ENCODE measurements around the gene NLRP8.
"Not testable (repeated sequence)": the region's sequence is repeated elsewhere in the genome, so short reads cannot be mapped to it uniquely, and the experiment has no call there.

The NLRP8 gene

GRCh38 chr19:55929258-55929657 is 18.4 kb upstream of the NLRP8 start:
- H3K27me3 ChIP-seq (ENCODE audit: insufficient read depth, low read length); H3K9ac ChIP-seq (ENCODE audit: low read depth, low read length); H3K4me1 ChIP-seq (ENCODE audit: insufficient read depth, low read length); H3K27ac ChIP-seq (ENCODE audit: low read depth, low read length); H3K4me3 ChIP-seq (ENCODE audit: low read length); H3K36me3 ChIP-seq (ENCODE audit: insufficient read depth, low read length): not testable (repeated sequence)
- 96% methylated on average over 5 of the region's 5 CpGs for WGBS
- peaks cover 81% of the 10 kb centered on the region for H3K9me3 ChIP-seq (ENCODE audit: insufficient read depth, low read depth, low read length)

GRCh38 chr19:55930996-55931515 is 16.6 kb upstream of the NLRP8 start:
- no peaks in the 10 kb centered on the region for H3K36me3 ChIP-seq (ENCODE audit: insufficient read depth, low read length)
- H3K4me3 ChIP-seq (ENCODE audit: low read length), result no peak overlapping the region
- H3K27ac ChIP-seq (ENCODE audit: low read depth, low read length), result no peak overlapping the region
- no peak overlapping the region for H3K9ac ChIP-seq (ENCODE audit: low read depth, low read length)
- H3K4me1 ChIP-seq (ENCODE audit: insufficient read depth, low read length), result no peaks in the 10 kb centered on the region
- H3K27me3 ChIP-seq (ENCODE audit: insufficient read depth, low read length), result no peaks in the 10 kb centered on the region
- peaks cover 80% of the 10 kb centered on the region for H3K9me3 ChIP-seq (ENCODE audit: insufficient read depth, low read depth, low read length)
- WGBS, result 83% methylated on average over 14 of the region's 14 CpGs

- Histone ChIP-seq H3K27me3 (ENCODE audit: insufficient read depth, low read length) (no peaks in the 10 kb centered on the region), H3K4me1 (ENCODE audit: insufficient read depth, low read length) (no peaks in the 10 kb centered on the region), H3K4me3 (ENCODE audit: low read length) (no peak within 1 kb of the TSS), H3K9ac (ENCODE audit: low read depth, low read length) (no peak within 1 kb of the TSS), H3K9me3 (ENCODE audit: insufficient read depth, low read depth, low read length) (peaks cover 77% of the 10 kb centered on the region), H3K27ac (ENCODE audit: low read depth, low read length) (no peak within 1 kb of the TSS), H3K36me3 (ENCODE audit: insufficient read depth, low read length) (no peaks in the 10 kb centered on the region)
- WGBS, result 76% methylated on average over 8 of the region's 8 CpGs
Measured at GRCh38 chr19:55931936-55932386, 15.7 kb upstream of the NLRP8 start, which contains the start of gene NLRP13. Gene NLRP13 (minus strand): TSS chr19:55932336. CDS start chr19:55932311, 25 bp downstream.

GRCh38 chr19:55935206-55935605 is 12.4 kb upstream of the NLRP8 start:
- no peaks in the 10 kb centered on the region for H3K4me1 ChIP-seq (ENCODE audit: insufficient read depth, low read length)
- peaks cover 79% of the 10 kb centered on the region for H3K9me3 ChIP-seq (ENCODE audit: insufficient read depth, low read depth, low read length)
- H3K9ac ChIP-seq (ENCODE audit: low read depth, low read length), result no peak overlapping the region
- no peak overlapping the region for H3K4me3 ChIP-seq (ENCODE audit: low read length)
- H3K27me3 ChIP-seq (ENCODE audit: insufficient read depth, low read length), result no peaks in the 10 kb centered on the region
- no peak overlapping the region for H3K27ac ChIP-seq (ENCODE audit: low read depth, low read length)
- WGBS, result 71% methylated on average over 8 of the region's 9 CpGs
- H3K36me3 ChIP-seq (ENCODE audit: insufficient read depth, low read length), result no peaks in the 10 kb centered on the region

- Histone ChIP-seq H3K9me3 (ENCODE audit: insufficient read depth, low read depth, low read length) (peaks cover 84% of the 10 kb centered on the region), H3K27me3 (ENCODE audit: insufficient read depth, low read length) (no peaks in the 10 kb centered on the region), H3K9ac (ENCODE audit: low read depth, low read length) (no peak overlapping the region), H3K27ac (ENCODE audit: low read depth, low read length) (no peak overlapping the region), H3K4me1 (ENCODE audit: insufficient read depth, low read length) (no peaks in the 10 kb centered on the region), H3K4me3 (ENCODE audit: low read length) (no peak overlapping the region), H3K36me3 (ENCODE audit: insufficient read depth, low read length) (no peaks in the 10 kb centered on the region)
- 73% methylated on average over 7 of the region's 7 CpGs for WGBS
Measured at GRCh38 chr19:55939206-55939605, 8.4 kb upstream of the NLRP8 start.

GRCh38 chr19:55940306-55940705 is 7.3 kb upstream of the NLRP8 start:
- WGBS, result 90% methylated on average over 10 of the region's 11 CpGs
- no peak overlapping the region for H3K27ac ChIP-seq (ENCODE audit: low read depth, low read length)

GRCh38 chr19:55950566-55950965 is 2.9 kb downstream of the NLRP8 start:
- not testable (repeated sequence) for H3K27me3 ChIP-seq (ENCODE audit: insufficient read depth, low read length); H3K36me3 ChIP-seq (ENCODE audit: insufficient read depth, low read length); H3K9ac ChIP-seq (ENCODE audit: low read depth, low read length); H3K27ac ChIP-seq (ENCODE audit: low read depth, low read length); H3K4me3 ChIP-seq (ENCODE audit: low read length); H3K4me1 ChIP-seq (ENCODE audit: insufficient read depth, low read length)
- peaks cover 79% of the 10 kb centered on the region for H3K9me3 ChIP-seq (ENCODE audit: insufficient read depth, low read depth, low read length)
- WGBS, result 90% methylated on average over 19 of the region's 19 CpGs

More at GRCh38 chr19:55940306-55940705, 7.3 kb upstream of the NLRP8 start:
- peaks cover 79% of the 10 kb centered on the region for H3K9me3 ChIP-seq (ENCODE audit: insufficient read depth, low read depth, low read length)
- H3K4me1 ChIP-seq (ENCODE audit: insufficient read depth, low read length), result no peaks in the 10 kb centered on the region
- no peaks in the 10 kb centered on the region for H3K36me3 ChIP-seq (ENCODE audit: insufficient read depth, low read length)
- no peak overlapping the region for H3K4me3 ChIP-seq (ENCODE audit: low read length)
- no peaks in the 10 kb centered on the region for H3K27me3 ChIP-seq (ENCODE audit: insufficient read depth, low read length)
- no peak overlapping the region for H3K9ac ChIP-seq (ENCODE audit: low read depth, low read length)

- Histone ChIP-seq H3K36me3 (ENCODE audit: insufficient read depth, low read length) (no peaks in the 10 kb centered on the region), H3K9me3 (ENCODE audit: insufficient read depth, low read depth, low read length) (peaks cover 81% of the 10 kb centered on the region), H3K9ac (ENCODE audit: low read depth, low read length) (no peak overlapping the region), H3K4me3 (ENCODE audit: low read length) (no peak overlapping the region), H3K27ac (ENCODE audit: low read depth, low read length) (no peak overlapping the region), H3K4me1 (ENCODE audit: insufficient read depth, low read length) (no peaks in the 10 kb centered on the region), H3K27me3 (ENCODE audit: insufficient read depth, low read length) (no peaks in the 10 kb centered on the region)
- WGBS, result 90% methylated on average over 7 of the region's 7 CpGs
Measured at GRCh38 chr19:55956431-55956830, 8.8 kb downstream of the NLRP8 start.

- Histone ChIP-seq H3K4me1 (ENCODE audit: insufficient read depth, low read length) (no peaks in the 10 kb centered on the region), H3K4me3 (ENCODE audit: low read length) (no peak overlapping the region), H3K27me3 (ENCODE audit: insufficient read depth, low read length) (no peaks in the 10 kb centered on the region), H3K36me3 (ENCODE audit: insufficient read depth, low read length) (no peaks in the 10 kb centered on the region), H3K27ac (ENCODE audit: low read depth, low read length) (no peak overlapping the region), H3K9ac (ENCODE audit: low read depth, low read length) (no peak overlapping the region), H3K9me3 (ENCODE audit: insufficient read depth, low read depth, low read length) (peaks cover 82% of the 10 kb centered on the region)
- 67% methylated on average over 4 of the region's 4 CpGs for WGBS
Measured at GRCh38 chr19:55958356-55958755, 10.7 kb downstream of the NLRP8 start.

- peak overlapping the region; percentile 13; the same call in 1 of the 2 replicates for H3K4me3 ChIP-seq (ENCODE audit: low read length)
- no peak overlapping the region for H3K9ac ChIP-seq (ENCODE audit: low read depth, low read length)
- 82% methylated on average over 6 of the region's 6 CpGs for whole genome bisulfite sequencing
- H3K27me3 ChIP-seq (ENCODE audit: insufficient read depth, low read length), result no peaks in the 10 kb centered on the region
- no peaks in the 10 kb centered on the region for H3K36me3 ChIP-seq (ENCODE audit: insufficient read depth, low read length)
- H3K4me1 ChIP-seq (ENCODE audit: insufficient read depth, low read length), result no peaks in the 10 kb centered on the region
- no peak overlapping the region for H3K27ac ChIP-seq (ENCODE audit: low read depth, low read length)
- H3K9me3 ChIP-seq (ENCODE audit: insufficient read depth, low read depth, low read length), result peaks cover 82% of the 10 kb centered on the region
Measured at GRCh38 chr19:55959996-55960675, 12.5 kb downstream of the NLRP8 start.

- Histone ChIP-seq H3K27ac (ENCODE audit: low read depth, low read length) (no peak overlapping the region), H3K9me3 (ENCODE audit: insufficient read depth, low read depth, low read length) (peaks cover 78% of the 10 kb centered on the region), H3K36me3 (ENCODE audit: insufficient read depth, low read length) (no peaks in the 10 kb centered on the region), H3K4me3 (ENCODE audit: low read length) (no peak overlapping the region), H3K9ac (ENCODE audit: low read depth, low read length) (no peak overlapping the region), H3K4me1 (ENCODE audit: insufficient read depth, low read length) (no peaks in the 10 kb centered on the region), H3K27me3 (ENCODE audit: insufficient read depth, low read length) (no peaks in the 10 kb centered on the region)
- WGBS, result 97% methylated on average over 10 of the region's 10 CpGs
Measured at GRCh38 chr19:55962186-55962585, 14.6 kb downstream of the NLRP8 start.

Data from HUES64 (cell line).